OCI-M2 (cell line): ENCODE measurements around the gene SLC29A1.
A peak's percentile ranks its signal among the peaks of the same experiment; 100 is the strongest.
"Not testable (repeated sequence)": the region's sequence is repeated elsewhere in the genome, so short reads cannot be mapped to it uniquely, and the experiment has no call there.

Experiments
- DNase-seq: peaks from one replicate; lab custom pipeline; 2025; ENCODE audit not compliant: unreplicated experiment; lab: John Stamatoyannopoulos, UW

The SLC29A1 gene

GRCh38 chr6:44221291-44221960 lies 2.0 kb upstream of the SLC29A1 start:
- DNase-seq: peak; percentile 38

- no peak for DNase-seq
Measured at GRCh38 chr6:44221961-44222335, 1.4 kb upstream of the SLC29A1 start.

GRCh38 chr6:44222486-44223318 lies 693 bp upstream of the SLC29A1 start:
- no peak for DNase-seq

- DNase-seq: no peak
Measured at GRCh38 chr6:44224029-44224964, 902 bp downstream of the SLC29A1 start.

- no peak for DNase-seq
Measured at GRCh38 chr6:44224965-44225305, 1.5 kb downstream of the SLC29A1 start.

GRCh38 chr6:44225579-44226325 lies 2.4 kb downstream of the SLC29A1 start:
- DNase-seq: no peak

GRCh38 chr6:44226368-44227147 lies 3.2 kb downstream of the SLC29A1 start:
- no peak for DNase-seq

GRCh38 chr6:44227148-44227793 lies 3.9 kb downstream of the SLC29A1 start:
- no peak for DNase-seq

- no peak for DNase-seq
Measured at GRCh38 chr6:44228031-44228430, 4.6 kb downstream of the SLC29A1 start.

- DNase-seq: no peak
Measured at GRCh38 chr6:44228433-44228832, 5.0 kb downstream of the SLC29A1 start.

GRCh38 chr6:44228836-44229235 lies 5.4 kb downstream of the SLC29A1 start:
- DNase-seq: no peak

- DNase-seq: no peak
Measured at GRCh38 chr6:44229376-44230033, 6.1 kb downstream of the SLC29A1 start.

- DNase-seq: no peak
Measured at GRCh38 chr6:44230034-44230675, 6.8 kb downstream of the SLC29A1 start.

- DNase-seq: not testable (repeated sequence)
Measured at GRCh38 chr6:44231426-44231825, 8.0 kb downstream of the SLC29A1 start.

GRCh38 chr6:44232676-44233566 lies 9.5 kb downstream of the SLC29A1 start:
- no peak for DNase-seq

- no peak for DNase-seq
Measured at GRCh38 chr6:44233567-44234100, 10.2 kb downstream of the SLC29A1 start.
